Stimulated activated CD4-positive, alpha-beta T cell treated with anti-CD3 and anti-CD28 coated beads, Interleukin-15, amount 100 ng/mL, for 1 hour (primary cell): Measurements from ENCODE around the gene ZBTB12.

Experiments used
- DNase-seq, 2 donors: peaks; one replicate each; pipeline ENCODE4 v3.0.0-alpha.2; 2020; ENCODE audit warnings: low read depth in 1 of 2, low spot score in 1 of 2

Gene ZBTB12

DNA sequence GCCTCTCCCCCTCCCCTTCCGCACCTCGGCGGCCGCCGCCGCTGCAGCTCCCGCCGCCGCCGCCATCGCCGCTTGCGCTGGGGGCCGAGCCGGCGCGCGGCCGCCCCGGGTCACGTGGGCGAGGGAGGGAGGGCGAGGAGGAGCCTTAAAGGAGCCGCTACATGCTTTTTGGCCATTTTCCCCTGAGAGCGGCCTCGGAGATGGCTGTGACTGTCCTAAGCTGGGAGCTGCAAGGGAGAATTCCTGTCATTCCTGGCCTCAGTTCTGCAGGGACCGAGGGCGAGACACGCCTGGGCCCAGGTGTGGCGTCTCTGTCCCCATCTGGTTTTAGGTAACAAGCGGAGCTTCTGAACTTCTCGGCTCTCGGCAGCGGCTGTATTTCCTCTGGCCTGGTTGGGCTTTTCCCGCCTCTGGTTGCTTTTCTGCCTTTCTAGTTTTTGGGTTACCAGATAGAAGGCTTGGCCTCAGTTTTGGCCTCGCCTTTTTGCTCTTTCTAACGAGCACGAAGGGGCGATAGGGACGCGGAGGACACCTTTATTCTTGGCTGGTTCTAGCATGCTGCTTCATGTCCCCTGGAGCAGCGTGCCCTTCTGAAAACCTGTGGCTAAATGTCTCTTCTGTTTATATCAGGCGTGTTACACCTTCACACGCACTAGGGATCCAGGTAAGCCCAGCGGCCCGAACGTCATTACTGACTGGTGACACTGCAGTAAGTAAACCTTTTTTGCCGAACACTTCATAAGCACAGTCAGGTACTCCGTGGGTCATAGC, 4.1 kb downstream of the ZBTB12 start, which contains the start of gene EHMT2:
Gene EHMT2 (minus strand): TSS at position 87 of the 771 bp plus-strand sequence. CDS start 21 bp downstream, at position 66.
- DNase-seq = peak; percentile 71 to 79

DNA sequence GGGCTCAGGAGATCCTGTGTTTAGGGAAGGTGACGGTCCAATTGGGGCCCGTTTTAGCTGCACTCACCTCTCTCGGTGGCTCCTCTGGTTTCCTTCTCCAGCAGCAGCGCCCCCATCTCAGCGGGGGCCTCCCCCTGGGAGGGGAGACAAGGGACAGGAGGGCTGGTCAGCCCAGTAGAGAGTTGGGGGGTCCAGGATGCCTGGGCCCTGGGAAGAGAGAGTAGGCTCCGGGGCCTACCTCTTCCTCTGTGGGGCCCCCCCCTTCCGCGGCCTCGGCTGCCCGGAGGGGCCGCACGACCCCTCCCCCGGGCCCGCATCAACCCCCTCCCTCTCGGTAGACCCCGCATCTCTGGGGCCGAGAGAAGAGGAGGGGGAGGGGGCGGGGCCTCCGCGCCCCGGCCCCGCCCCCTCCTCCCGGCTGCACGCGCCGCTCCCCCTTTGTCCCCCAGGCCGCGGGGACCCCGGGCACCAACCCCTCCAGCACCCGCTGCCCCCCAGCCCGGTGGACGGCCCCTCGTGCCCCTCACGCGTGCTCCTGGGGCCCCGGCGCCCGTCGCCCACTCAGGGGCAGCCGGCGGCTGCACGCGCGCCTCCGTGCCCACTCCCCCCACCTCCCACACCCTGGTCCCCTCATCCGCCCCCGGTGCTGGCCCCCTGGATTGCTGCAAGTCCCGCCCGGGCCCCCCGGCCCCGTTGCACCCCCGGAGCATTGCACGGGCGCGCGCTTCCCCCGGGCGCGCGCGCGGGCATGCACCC, 4.9 kb downstream of the ZBTB12 start:
- DNase-seq = no peak

DNA sequence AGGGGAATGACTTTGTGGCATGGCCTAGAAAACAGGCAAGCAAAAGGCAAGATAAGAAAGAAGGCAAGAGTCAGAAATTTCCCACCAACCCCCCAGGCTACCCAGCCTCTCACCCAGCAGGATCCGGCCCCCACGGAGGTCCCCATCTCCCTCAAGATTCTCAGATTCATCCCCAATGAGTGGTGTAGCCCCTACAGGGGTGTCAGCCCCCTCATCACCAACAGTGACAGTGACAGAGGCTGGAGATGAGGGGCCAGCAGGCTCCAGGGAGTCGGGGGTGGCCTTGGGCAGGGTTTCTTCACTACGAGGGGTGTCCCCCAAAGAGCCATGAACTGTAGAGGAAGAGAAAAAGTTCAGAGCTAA, 5.4 kb downstream of the ZBTB12 start:
- DNase-seq = no peak

DNA sequence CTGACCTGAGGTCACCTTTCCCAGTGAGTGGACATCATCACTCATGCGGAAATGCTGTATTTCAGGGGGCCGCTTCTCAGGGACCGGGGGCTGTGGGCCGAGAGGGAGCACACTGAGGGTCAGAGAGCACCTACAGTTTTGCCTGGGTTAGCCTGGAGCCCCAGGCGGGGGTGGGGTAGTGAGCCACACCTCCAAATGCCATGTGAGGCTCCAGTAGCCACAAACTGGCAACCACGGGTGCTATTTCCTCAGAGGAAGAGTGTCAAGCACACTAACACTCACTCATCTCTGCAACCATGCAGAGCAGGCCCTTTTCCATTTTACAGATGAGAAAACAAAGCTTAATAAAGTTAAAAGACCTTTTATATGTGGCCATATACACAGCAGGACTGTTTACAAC, 9.1 kb downstream of the ZBTB12 start:
- DNase-seq = no peak

DNA sequence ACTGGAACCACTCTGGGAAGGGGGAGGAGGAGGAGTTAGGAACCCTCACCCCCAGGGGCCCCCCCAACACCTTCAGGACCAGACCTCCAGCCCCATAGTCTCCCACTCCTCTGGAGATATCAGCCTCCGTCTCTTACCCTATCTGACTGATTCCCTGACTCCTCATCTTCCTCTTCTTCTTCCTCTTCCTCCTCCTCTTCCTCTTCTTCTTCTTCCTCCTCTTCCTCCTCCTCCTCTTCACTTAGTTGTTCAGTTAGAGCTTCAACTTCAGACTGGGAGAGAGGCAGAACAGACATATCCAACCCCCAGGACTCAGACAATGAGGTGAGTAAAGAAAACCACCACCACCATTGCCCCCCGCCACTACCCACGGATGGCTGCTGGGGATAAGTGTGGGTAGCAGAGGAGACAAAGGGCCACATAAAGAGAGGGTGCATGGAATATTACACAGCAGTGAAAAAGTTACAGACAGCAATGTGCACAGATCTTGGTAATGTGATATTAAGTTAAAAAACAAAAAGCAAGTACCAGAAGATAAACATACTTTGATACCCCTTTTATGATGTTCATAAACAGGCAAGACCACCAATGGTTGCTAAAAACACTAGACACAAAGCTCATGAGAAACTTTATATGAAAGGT, 12.4 kb downstream of the ZBTB12 start:
- no peak for DNase-seq

DNA sequence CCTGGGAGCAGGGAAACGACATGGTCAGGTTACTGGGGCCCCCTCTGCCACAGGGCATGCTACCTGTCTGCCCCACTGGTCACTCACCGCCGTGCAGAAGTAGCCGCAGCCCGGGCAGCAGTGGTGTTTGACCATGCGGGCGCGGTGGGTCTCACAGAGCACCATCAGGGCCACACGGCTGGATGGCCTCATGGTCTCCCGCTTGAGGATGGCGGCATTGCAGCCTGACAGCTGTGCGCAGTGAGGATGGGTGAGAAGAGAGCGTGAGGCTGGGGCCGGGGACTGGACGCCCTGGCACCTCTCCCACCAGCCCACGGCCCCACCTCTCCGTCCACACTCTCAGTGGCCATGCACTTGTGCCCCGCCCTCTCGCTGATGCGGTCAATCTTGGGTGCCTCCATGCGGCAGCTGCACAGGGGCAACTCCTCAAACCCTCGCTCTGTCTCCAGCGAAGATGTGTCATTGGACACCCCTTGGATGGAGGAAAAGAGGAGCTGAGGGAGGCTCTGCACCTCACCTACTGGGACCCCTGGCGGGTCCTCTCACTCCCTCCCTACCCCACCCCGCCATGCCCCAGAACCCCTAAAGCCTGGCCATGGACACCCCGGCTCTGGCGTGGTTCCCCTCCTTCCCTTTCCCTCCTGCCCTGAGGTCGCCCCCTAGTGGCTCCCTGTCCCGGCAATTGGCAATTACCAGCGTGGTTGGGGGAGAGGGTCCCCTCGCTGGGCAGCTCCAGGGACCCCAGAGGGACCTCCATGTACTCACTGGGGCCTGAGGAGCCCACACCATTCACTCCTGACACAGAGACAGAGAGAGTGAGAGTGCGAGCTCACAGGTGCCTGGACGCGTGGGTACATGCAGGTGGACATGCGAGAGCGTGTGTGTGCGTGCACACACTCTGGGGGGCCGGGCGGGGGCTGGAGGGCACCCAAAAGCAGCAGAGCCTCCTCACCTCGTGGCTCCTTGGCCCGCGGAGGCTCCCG, 13.3 kb downstream of the ZBTB12 start:
- peak; percentile 32 to 50 for DNase-seq

DNA sequence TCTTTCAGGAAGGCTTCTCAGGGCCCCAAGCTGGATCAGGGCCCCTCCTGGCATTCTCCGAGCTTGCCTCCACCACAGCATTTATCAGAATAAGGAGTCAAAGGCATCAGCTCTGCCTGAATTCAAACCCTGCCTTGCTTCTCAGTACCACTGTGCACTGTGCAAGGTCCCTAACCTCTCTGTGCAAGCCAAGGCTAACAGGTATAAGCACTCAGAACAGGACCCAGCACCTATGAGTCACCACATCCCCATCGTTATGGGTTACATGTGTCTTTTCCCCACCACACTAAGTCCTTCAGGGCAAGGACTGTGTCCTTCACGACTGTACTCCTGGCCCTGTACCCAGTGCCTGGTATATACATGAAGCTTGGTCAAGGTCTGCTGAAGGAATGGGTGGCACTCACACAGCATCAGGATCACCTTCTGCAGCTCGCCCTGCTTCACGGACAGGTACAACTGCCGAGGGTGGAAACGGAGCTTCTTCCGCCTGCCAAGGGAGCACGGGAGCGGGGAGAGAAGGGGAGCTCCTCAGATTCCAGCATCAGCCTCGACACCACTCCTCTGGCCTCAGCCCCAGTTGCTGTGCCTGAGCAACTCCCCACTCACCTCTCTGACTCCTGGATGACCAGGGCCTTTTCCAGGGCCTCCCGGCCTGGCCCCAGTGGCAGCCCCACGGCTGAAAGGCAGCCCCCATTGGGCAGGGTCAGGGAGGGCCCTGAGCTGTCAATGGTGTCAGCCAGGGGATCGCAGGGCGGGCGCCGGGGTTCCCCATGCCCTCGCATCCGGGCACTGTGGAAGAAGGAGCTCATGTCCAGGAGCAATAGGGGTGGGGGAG, 14.5 kb downstream of the ZBTB12 start:
- DNase-seq = no peak

DNA sequence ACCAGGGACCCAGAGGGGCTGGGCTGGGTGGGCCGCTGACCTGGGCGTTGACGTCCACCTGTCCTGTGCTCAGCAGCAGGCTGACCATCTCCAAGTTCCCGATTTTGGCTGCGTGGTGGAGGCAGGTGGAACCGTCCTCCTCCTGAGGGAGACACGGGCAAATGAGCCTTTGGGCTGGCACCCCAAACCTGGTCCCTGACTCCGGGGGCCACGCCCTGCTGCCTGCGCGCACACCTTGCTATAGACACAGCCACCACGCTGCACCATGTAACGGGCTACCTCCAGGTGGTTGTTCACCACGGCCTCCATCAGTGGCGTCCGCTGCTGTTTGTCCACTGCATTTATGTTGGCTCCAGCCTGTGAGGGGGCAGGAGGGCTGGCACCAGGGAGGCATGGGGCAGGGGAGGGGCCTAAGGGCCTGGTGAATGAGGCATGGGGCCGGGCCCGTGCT, 15.3 kb downstream of the ZBTB12 start:
- DNase-seq = no peak

DNA sequence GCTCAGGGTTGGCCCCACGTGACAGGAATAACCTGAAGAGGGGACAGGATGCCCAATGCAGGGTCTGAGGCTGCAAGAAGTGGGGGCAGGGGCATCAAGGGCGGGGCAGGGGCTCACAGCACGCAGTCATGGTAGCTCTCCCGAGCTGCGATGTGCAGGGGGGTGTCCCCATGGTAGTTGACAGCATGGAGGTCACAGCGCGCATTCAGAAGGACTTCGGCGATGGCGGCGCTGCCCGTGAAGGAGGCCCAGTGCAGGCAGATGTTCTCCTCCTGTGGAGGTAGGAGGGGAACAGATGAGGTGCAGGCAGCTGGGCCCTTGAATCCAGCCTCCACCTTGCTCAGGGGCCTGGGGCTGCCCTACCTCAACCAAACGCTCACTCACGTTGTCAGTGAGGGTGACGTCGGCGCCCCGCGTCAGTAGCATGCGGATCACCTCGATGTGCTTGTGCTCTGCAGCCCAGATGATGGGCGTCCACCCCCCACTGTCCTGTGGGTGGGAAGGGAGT, 17.3 kb downstream of the ZBTB12 start:
- no peak for DNase-seq

DNA sequence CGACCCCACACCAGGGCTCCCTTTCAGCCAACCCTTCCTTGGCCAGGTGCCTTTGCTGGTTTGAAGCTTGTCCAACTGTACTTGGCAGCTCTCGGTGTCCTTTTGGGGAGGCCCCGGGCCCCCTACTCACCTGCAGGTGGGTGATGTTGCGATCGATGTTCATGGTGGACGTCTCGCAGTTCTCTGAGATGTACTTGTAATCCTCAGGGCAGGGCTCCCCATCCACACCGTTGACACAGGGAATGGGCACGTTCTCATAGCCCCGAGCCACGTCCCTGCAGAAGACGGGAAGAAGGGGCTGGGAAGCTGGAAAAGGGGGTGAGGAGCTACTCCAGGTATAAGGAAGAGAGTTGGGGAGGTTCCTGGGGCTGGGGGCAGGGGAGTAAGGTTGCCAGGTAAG, 18.2 kb downstream of the ZBTB12 start:
- DNase-seq = no peak

DNA sequence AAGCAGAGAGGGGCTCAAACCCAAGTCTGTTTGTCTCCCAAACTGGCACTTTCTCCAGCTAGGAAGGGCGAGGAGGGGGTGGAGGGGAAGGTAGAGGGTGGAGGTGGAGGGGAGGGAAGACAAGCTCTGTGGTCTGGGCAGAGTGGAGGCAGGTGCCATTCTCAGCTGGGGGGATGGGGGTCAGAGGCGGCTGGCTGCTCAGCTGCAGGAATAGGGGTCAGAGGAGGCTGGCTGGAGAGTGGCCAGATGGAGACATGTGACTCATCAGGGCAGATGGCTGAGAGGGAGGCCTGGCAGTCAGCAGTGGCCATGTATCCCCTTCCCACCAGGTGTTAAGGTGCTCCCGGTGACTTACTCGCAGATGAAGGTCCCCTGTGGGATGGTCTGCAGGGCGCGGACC, 19.5 kb downstream of the ZBTB12 start:
- no peak for DNase-seq

DNA sequence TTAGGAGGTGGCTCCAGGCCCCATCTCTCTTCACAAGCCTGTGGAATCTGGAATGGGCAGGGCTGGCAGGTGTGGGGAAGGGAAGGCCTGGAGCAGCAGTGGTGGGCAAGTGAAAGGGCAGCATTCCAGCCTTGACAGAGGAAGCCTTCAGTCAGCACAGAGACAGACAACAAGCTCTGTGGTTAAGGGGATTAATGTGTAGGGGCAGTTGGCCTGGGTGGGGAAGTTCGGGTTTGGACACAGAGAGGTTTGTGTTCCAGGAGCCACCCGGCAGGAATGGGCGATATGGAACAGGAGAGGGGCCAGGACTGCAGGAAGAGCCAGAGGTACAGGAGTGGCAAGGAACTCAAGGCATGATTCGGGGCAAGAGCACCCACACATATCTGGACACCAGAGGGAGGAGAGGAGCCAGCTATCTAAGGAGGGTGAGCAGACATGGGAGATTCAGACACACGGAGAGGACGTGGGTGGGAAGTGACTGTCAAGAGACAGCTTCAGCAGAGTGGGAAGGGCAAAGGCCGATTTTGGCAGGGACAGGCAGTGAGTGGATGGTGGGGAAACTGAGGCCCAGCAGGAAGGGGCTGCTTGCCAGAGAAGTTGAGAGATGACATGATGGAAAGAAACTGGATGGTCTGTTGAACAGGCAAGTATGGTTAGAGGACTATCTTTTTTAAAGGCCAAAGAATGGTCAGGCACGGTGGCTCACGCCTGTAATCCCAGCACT, 20.6 kb downstream of the ZBTB12 start:
- no peak for DNase-seq

DNA sequence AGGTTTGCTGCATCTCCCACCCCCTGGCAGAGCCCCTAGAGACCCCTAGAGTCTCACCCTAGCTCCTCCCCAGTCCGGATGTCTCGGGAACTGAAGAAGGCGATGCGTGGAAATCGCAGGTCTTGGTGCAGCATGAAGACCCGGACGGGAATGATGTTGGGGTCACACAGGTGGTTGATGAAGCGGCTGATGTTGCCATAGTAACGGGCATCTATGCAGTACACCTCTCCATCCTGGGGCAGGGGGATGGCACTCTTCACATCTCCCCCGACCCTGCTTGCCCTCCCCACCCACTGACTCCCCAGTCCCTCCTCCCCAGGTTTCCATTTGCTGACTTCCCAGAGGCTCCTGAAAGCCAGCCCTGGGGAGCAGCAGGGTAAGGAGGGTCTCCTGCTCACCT, 21.3 kb downstream of the ZBTB12 start:
- no peak for DNase-seq

DNA sequence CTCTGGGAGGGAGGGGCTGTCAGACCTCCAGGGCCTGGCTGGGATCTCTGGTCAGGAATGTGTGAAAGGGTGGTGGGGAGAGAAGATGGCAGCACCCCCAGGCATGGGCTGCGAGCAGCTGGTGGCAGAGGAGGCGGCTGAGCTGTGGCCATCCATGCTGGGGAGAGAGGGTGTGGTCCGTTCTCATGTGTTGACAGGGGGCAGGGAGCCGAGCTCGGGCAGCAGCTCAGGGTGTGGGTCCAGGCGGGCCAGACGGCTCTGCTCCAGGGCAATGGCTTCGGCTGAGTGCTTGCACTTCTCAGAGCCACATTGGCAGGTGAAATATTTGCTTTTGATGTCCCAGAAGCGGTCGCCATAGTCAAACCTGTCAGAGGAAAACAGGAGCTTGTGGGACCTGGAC, 22.0 kb downstream of the ZBTB12 start:
- DNase-seq = no peak

DNA sequence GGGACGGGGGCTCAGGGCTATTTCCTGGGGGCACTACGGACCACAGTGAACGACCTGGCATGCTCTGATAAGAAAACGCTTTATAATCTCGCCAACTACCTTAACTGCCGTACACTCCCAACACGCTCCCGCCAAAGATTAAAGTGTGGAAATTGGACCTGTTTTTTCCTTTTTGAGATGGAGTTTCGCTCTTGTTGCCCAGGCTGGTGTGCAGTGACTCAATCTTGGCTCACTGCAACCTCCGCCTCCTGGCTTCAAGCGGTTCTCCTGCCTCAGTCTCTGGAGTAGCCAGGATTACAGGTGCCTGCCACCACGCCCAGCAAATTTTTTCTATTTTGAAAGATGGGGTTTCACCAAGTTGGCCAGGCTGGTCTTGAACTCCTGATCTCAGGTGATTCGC, 22.7 kb downstream of the ZBTB12 start:
- no peak for DNase-seq

DNA sequence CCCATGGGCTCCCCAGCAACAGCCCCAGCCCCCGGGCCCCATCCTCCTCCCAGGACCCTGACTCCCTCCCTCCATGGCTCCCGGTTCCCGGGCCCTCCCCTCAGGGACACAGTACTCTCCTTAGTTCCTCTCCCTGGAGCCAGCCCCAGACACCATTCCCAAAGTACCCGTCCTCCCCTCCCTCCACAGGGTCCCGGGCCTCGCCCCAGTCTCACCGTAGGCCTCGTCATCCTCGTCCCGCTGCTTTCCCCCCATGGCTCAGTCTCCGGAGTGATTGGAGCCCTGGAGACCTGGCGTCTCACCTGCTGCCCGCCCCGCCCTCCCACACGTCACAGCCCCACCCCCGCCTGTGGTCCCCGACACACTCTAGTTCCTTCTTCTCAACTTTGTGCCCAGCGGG, 23.2 kb downstream of the ZBTB12 start, which contains the start of gene SLC44A4:
Gene SLC44A4 (minus strand): TSS at position 272 of the 400 bp plus-strand sequence. CDS start 17 bp downstream, at position 255.
- no peak for DNase-seq

DNA sequence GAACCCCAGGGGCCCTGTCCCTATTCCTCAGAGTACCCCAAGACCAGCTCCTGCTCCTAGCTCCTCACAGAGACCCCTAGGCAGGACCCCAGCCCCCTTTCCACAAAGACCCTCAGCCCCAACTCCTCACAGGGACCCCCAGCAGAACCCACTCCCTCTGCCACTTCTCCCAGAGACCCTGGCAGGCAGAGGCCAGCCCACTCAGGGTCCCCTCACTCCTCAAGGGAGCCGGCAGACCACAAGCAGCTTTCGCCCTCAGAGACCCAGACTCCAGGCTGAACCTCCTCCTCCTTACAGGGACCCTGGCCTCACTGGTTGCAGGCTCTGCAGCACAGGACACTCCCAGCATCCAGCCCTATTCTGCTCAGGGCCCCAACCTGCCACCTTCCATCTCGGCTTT, 23.7 kb downstream of the ZBTB12 start:
- DNase-seq = no peak

DNA sequence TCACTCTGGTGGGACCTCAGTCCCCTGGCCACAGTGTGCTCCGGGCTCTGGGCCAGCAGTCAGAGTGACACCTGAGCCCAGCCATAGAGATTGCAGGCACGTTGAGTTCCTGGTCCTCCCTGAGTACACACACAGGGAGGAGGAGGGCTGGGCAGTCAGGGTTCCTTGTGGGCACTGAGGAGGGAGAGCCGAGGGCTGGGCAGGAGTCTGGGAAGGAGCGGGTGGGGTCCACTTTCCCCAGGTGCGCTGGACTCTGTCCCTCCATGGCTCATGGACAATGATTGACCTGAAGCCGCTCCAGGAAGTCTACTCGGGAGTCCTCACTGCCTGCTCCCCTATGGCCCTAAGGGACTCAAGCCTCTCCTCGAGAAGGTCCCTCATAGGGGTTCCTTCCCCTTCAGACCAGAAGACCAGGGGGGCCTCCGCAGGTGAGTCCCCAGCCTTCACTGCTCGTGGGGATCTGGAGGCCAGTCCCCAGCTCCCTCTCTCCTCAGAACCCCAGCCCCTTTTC, 24.2 kb downstream of the ZBTB12 start:
- no peak for DNase-seq
